IPS-15b (cell line): ENCODE results near the gene CTF1.
"Not testable (repeated sequence)": the region's sequence is repeated elsewhere in the genome, so short reads cannot be mapped to it uniquely, and the experiment has no call there.

Source experiments
- H3K27me3 ChIP-seq: one replicate; pipeline ENCODE4 v1.6.1; 2013; ENCODE audit warnings: low read length; ENCODE audit not compliant: control insufficient read depth, insufficient read depth
- H3K36me3 ChIP-seq: one replicate; pipeline ENCODE4 v1.6.1; 2013; ENCODE audit warnings: low read length; ENCODE audit not compliant: control insufficient read depth, insufficient read depth
- H3K4me1 ChIP-seq: one replicate; pipeline ENCODE4 v1.6.1; 2013; ENCODE audit warnings: mild to moderate bottlenecking, low read length; ENCODE audit not compliant: control insufficient read depth, insufficient read depth
- H3K4me3 ChIP-seq: one replicate; pipeline ENCODE4 v1.5.1; 2013; ENCODE audit warnings: low read depth, low read length
- H3K9ac ChIP-seq: one replicate; pipeline ENCODE4 v1.6.1; 2013; ENCODE audit warnings: low read depth, mild to moderate bottlenecking, low read length
- H3K9me3 ChIP-seq: one replicate; pipeline ENCODE4 v1.6.1; 2013; ENCODE audit warnings: mild to moderate bottlenecking, low read length; ENCODE audit not compliant: control insufficient read depth, insufficient read depth

Gene CTF1

GRCh38 chr16:30889721-30890120 lies 6.7 kb upstream of the CTF1 start:
- Histone ChIP-seq H3K27me3 (peaks cover 6% of the 10 kb centered on the region), H3K9me3 (no peaks in the 10 kb centered on the region), H3K36me3 (no peaks in the 10 kb centered on the region), H3K9ac (no peak overlapping the region), H3K4me3 (no peak overlapping the region), H3K4me1 (no peaks in the 10 kb centered on the region)

- H3K9ac ChIP-seq, H3K4me1 ChIP-seq, H3K36me3 ChIP-seq, H3K9me3 ChIP-seq, H3K4me3 ChIP-seq: not testable (repeated sequence)
- peaks cover 13% of the 10 kb centered on the region for H3K27me3 ChIP-seq
Observed at GRCh38 chr16:30891043-30891823, 5.2 kb upstream of the CTF1 start.

- Histone ChIP-seq H3K36me3 (no peaks in the 10 kb centered on the region), H3K9me3 (no peaks in the 10 kb centered on the region), H3K9ac (no peak overlapping the region), H3K4me1 (peaks cover 6% of the 10 kb centered on the region), H3K27me3 (peaks cover 13% of the 10 kb centered on the region), H3K4me3 (peak overlapping the region; percentile 90)
Observed at GRCh38 chr16:30892670-30893416, 3.6 kb upstream of the CTF1 start.

GRCh38 chr16:30893417-30893743 lies 3.0 kb upstream of the CTF1 start:
- Histone ChIP-seq H3K36me3 (no peaks in the 10 kb centered on the region), H3K4me1 (peaks cover 6% of the 10 kb centered on the region), H3K9me3 (no peaks in the 10 kb centered on the region), H3K4me3 (peak overlapping the region; percentile 90), H3K27me3 (peaks cover 13% of the 10 kb centered on the region), H3K9ac (peak overlapping the region; percentile 70)

GRCh38 chr16:30893744-30894539 lies 2.5 kb upstream of the CTF1 start, which contains the start of gene BCL7C:
Gene BCL7C (minus strand): TSS chr16:30894077. CDS start chr16:30893944, 133 bp downstream.
- Histone ChIP-seq H3K4me1 (peaks cover 6% of the 10 kb centered on the region), H3K9ac (peak within 1 kb of the TSS; percentile 70), H3K4me3 (peak within 1 kb of the TSS; percentile 90), H3K9me3 (no peaks in the 10 kb centered on the region), H3K27me3 (peaks cover 15% of the 10 kb centered on the region), H3K36me3 (no peaks in the 10 kb centered on the region)

GRCh38 chr16:30894540-30895368 lies 1.7 kb upstream of the CTF1 start:
- Histone ChIP-seq H3K4me3 (peak overlapping the region; percentile 67), H3K27me3 (peaks cover 18% of the 10 kb centered on the region)

GRCh38 chr16:30895627-30896260 lies 670 bp upstream of the CTF1 start:
- Histone ChIP-seq H3K36me3 (no peaks in the 10 kb centered on the region), H3K9me3 (no peaks in the 10 kb centered on the region), H3K27me3 (peaks cover 21% of the 10 kb centered on the region), H3K4me1 (peaks cover 6% of the 10 kb centered on the region), H3K4me3 (peak overlapping the region; percentile 66), H3K9ac (peak overlapping the region; percentile 12)

More at GRCh38 chr16:30894540-30895368, 1.7 kb upstream of the CTF1 start:
- no peaks in the 10 kb centered on the region for H3K36me3 ChIP-seq
- no peaks in the 10 kb centered on the region for H3K9me3 ChIP-seq
- peaks cover 6% of the 10 kb centered on the region for H3K4me1 ChIP-seq
- H3K9ac ChIP-seq, result no peak overlapping the region

GRCh38 chr16:30896889-30897733 lies 697 bp downstream of the CTF1 start:
- H3K27me3 ChIP-seq, result peaks cover 32% of the 10 kb centered on the region
- H3K4me1 ChIP-seq, result peaks cover 6% of the 10 kb centered on the region
- peak overlapping the region; percentile 66 for H3K4me3 ChIP-seq
- H3K9ac ChIP-seq, result no peak overlapping the region
- H3K36me3 ChIP-seq, result no peaks in the 10 kb centered on the region
- no peaks in the 10 kb centered on the region for H3K9me3 ChIP-seq

GRCh38 chr16:30899794-30900193 lies 3.4 kb downstream of the CTF1 start:
- H3K27me3 ChIP-seq, result peaks cover 29% of the 10 kb centered on the region
- H3K9ac ChIP-seq, result no peak overlapping the region
- no peaks in the 10 kb centered on the region for H3K9me3 ChIP-seq
- peaks cover 9% of the 10 kb centered on the region for H3K4me1 ChIP-seq
- H3K4me3 ChIP-seq, result no peak overlapping the region
- no peaks in the 10 kb centered on the region for H3K36me3 ChIP-seq

- peaks cover 7% of the 10 kb centered on the region for H3K4me1 ChIP-seq
- H3K9me3 ChIP-seq, result no peaks in the 10 kb centered on the region
- H3K4me3 ChIP-seq, result no peak overlapping the region
- no peaks in the 10 kb centered on the region for H3K36me3 ChIP-seq
- no peak overlapping the region for H3K9ac ChIP-seq
- peaks cover 22% of the 10 kb centered on the region for H3K27me3 ChIP-seq
Observed at GRCh38 chr16:30900588-30900987, 4.2 kb downstream of the CTF1 start.
